IMR-90 (cell line): ENCODE results near the gene SLC25A26. TPM values are rescaled to one million over a fixed set of nuclear protein-coding genes. Genes with fewer than 3 reads are reported as not detected.

Experiments used
- ATAC-seq: fragments of 200-7000 bp; cut with Tn5 transposase; 2 replicates; pipeline ENCODE4 v1.9.1; 2020; ENCODE audit warnings: low read depth, mild to moderate bottlenecking, moderate library complexity
- BruUV-seq: library from RNA; stranded (reverse); fragments of 400-500 nt; replicated peaks from 2 replicates; lab custom pipeline; 2021; lab: Mats Ljungman, UMichigan
- CTCF ChIA-PET: fragments of 300-600 bp; formaldehyde crosslinking; extraction: SDS; loops from one replicate; lab custom pipeline; 2021; ENCODE audit warnings: antibody characterized with exemption; lab: Yijun Ruan, JAX
- POLR2A ChIA-PET: fragments of 300-600 bp; sonication (Branson Sonifier 250); formaldehyde crosslinking; loops from one replicate; lab custom pipeline; 2022; ENCODE audit warnings: antibody characterized with exemption; ENCODE audit not compliant: unreplicated experiment; lab: Charles Lee
- DNase-seq: peaks from one replicate; pipeline ENCODE4 v3.0.0; 2013
- H2AFZ ChIP-seq: replicated peaks from 2 replicates; pipeline ENCODE3; 2013; ENCODE audit warnings: low read length, mild to moderate bottlenecking; ENCODE audit not compliant: poor library complexity
- H2AK5ac ChIP-seq: 2 replicates; pipeline ENCODE4 v1.6.1; 2013; ENCODE audit warnings: low read depth, low read length, inconsistent platforms
- H2AK9ac ChIP-seq: replicated peaks from 2 replicates; pipeline ENCODE3; 2013; ENCODE audit warnings: mild to moderate bottlenecking, low read depth, low read length, moderate library complexity; ENCODE audit not compliant: poor library complexity
- H2BK120ac ChIP-seq: 2 replicates; pipeline ENCODE4 v1.6.1; 2013; ENCODE audit warnings: low read depth, low read length, inconsistent platforms
- H2BK15ac ChIP-seq: 3 replicates; pipeline ENCODE4 v1.6.1; 2013; ENCODE audit warnings: low read depth, low read length, inconsistent platforms
- H2BK20ac ChIP-seq: 2 replicates; pipeline ENCODE4 v1.6.1; 2013; ENCODE audit warnings: low read depth, mild to moderate bottlenecking, inconsistent platforms, low read length, moderate library complexity
- H2BK5ac ChIP-seq: 2 replicates; pipeline ENCODE4 v1.6.1; 2013; ENCODE audit warnings: mild to moderate bottlenecking, low read depth, low read length, inconsistent platforms; ENCODE audit not compliant: poor library complexity, severe bottlenecking
- H3K14ac ChIP-seq: replicated peaks from 2 replicates; pipeline ENCODE4 v1.6.1; 2013; ENCODE audit warnings: low read depth, low read length, inconsistent platforms
- H3K18ac ChIP-seq: 2 replicates; pipeline ENCODE4 v1.6.1; 2013; ENCODE audit warnings: low read depth, low read length, control low read depth
- H3K23ac ChIP-seq: 2 replicates; pipeline ENCODE4 v1.6.1; 2013; ENCODE audit warnings: low read depth, low read length, inconsistent platforms
- H3K27ac ChIP-seq: 2 replicates; pipeline ENCODE4 v1.5.1; 2013; ENCODE audit warnings: mild to moderate bottlenecking, control low read depth, low read length; ENCODE audit not compliant: insufficient read depth
- H3K27me3 ChIP-seq: 2 replicates; pipeline ENCODE4 v1.6.1; 2013; ENCODE audit warnings: low read length; ENCODE audit not compliant: control insufficient read depth, insufficient read depth
- H3K36me3 ChIP-seq: 2 replicates; pipeline ENCODE4 v1.6.1; 2013; ENCODE audit warnings: low read length, mixed read lengths; ENCODE audit not compliant: control insufficient read depth, insufficient read depth
- H3K4ac ChIP-seq: 2 replicates; pipeline ENCODE4 v1.6.1; 2013; ENCODE audit warnings: low read depth, low read length, inconsistent platforms
- H3K4me1 ChIP-seq: 2 replicates; pipeline ENCODE4 v1.6.1; 2013; ENCODE audit warnings: low read length, mixed read lengths; ENCODE audit not compliant: control insufficient read depth, insufficient read depth
- H3K4me2 ChIP-seq: 2 replicates; pipeline ENCODE4 v1.6.1; 2013; ENCODE audit warnings: low read depth, mild to moderate bottlenecking, control low read depth, low read length, moderate library complexity
- H3K4me3 ChIP-seq: 2 replicates; pipeline ENCODE4 v1.5.1; 2013; ENCODE audit warnings: low read depth, mild to moderate bottlenecking, control low read depth, low read length, moderate library complexity; ENCODE audit not compliant: insufficient read depth
- H3K56ac ChIP-seq: 2 replicates; pipeline ENCODE4 v1.6.1; 2013; ENCODE audit warnings: low read length, inconsistent platforms; ENCODE audit not compliant: insufficient read depth; ENCODE audit errors: extremely low read depth
- H3K79me1 ChIP-seq, 2 experiments: 2 replicates each; pipeline ENCODE4 v1.6.1; 2013; ENCODE audit warnings: low read length in 2 of 2, inconsistent platforms in 1 of 2, low read depth in 1 of 2
- H3K9ac ChIP-seq: 2 replicates; pipeline ENCODE4 v1.6.1; 2013; ENCODE audit warnings: low read depth, low read length, control low read depth
- H3K9me1 ChIP-seq: 2 replicates; pipeline ENCODE4 v1.6.1; 2013; ENCODE audit warnings: low read length, inconsistent platforms; ENCODE audit not compliant: insufficient read depth
- H3K9me3 ChIP-seq: 2 replicates; pipeline ENCODE4 v1.6.1; 2013; ENCODE audit warnings: low read length; ENCODE audit not compliant: control insufficient read depth, insufficient read depth
- H4K20me1 ChIP-seq: 2 replicates; pipeline ENCODE4 v1.6.1; 2013; ENCODE audit warnings: low read length, inconsistent platforms; ENCODE audit not compliant: insufficient read depth
- H4K5ac ChIP-seq: 2 replicates; pipeline ENCODE4 v1.6.1; 2013; ENCODE audit warnings: mild to moderate bottlenecking, low read depth, low read length, control low read depth
- H4K8ac ChIP-seq, 2 experiments: 2 replicates each; pipeline ENCODE4 v1.6.1; 2013; ENCODE audit warnings: low read depth in 2 of 2, low read length in 2 of 2, control low read depth in 1 of 2, inconsistent platforms in 1 of 2
- H4K91ac ChIP-seq: 2 replicates; pipeline ENCODE4 v1.6.1; 2013; ENCODE audit warnings: low read depth, low read length, inconsistent platforms; ENCODE audit not compliant: insufficient read depth
- BHLHE40 ChIP-seq: fragments of 150-350 bp; IDR thresholded peaks from 2 replicates; pipeline ENCODE4 v1.6.1; 2016; ENCODE audit warnings: mild to moderate bottlenecking, low read depth, low read length
- CEBPB ChIP-seq: IDR thresholded peaks from 2 replicates; pipeline ENCODE4 v1.6.1; 2012; ENCODE audit warnings: low read depth, low read length, improper control_type of control experiment
- CHD1 ChIP-seq: IDR thresholded peaks from 2 replicates; pipeline ENCODE4 v1.6.1; 2012; ENCODE audit warnings: low read depth, low read length, improper control_type of control experiment
- MAZ ChIP-seq: IDR thresholded peaks from 2 replicates; pipeline ENCODE4 v1.6.1; 2012; ENCODE audit warnings: low read depth, mild to moderate bottlenecking, low read length, improper control_type of control experiment, moderate library complexity, borderline replicate concordance
- RAD21 ChIP-seq: IDR thresholded peaks from 2 replicates; pipeline ENCODE4 v1.6.1; 2012; ENCODE audit warnings: low read length, improper control_type of control experiment
- RFX5 ChIP-seq: IDR thresholded peaks from 2 replicates; pipeline ENCODE4 v1.8.0; 2012; ENCODE audit warnings: low read depth, mild to moderate bottlenecking, low read length, moderate library complexity
- WGBS, 2 experiments: methylation state at CpG; one replicate each; pipeline versions ENCODE4 v1.1.5 to v1.1.7; 2013; ENCODE audit warnings: missing lambda C conversion rate in 2 of 2; ENCODE audit not compliant: insufficient read length in 1 of 2; ENCODE audit errors: extremely low coverage in 2 of 2; 5-methylcytosine and 5-hydroxymethylcytosine counted together
- dilution Hi-C: fragments of 300-500 bp; cut with HindIII; formaldehyde crosslinking; loops from one replicate; pipeline ENCODE4 v1.14.3; 2018; ENCODE audit warnings: low sequenced_read_pairs; ENCODE audit not compliant: unreplicated experiment
- in situ Hi-C: fragments of 300-500 bp; cut with MboI; formaldehyde crosslinking; loops from 3 replicates; pipeline ENCODE4 v1.14.3; 2019; ENCODE audit warnings: low sequenced_read_pairs, inconsistent platforms, mixed read lengths
- intact Hi-C: fragments of 100-400 bp; cut with micrococcal nuclease; formaldehyde crosslinking; loops from 2 replicates; pipeline ENCODE4 v1.10.0; 2022
- polyA plus RNA-seq, 3 experiments: library from polyadenylated mRNA; depleted of rRNA; stranded (reverse); fragments of >200 nt; gene quantifications; 2 replicates each; pipeline ENCODE4 v1.2.3, GENCODE V29; 2012; ENCODE audit warnings: low replicate concordance in 1 of 3
- total RNA-seq: library from RNA; depleted of rRNA; stranded (reverse); fragments of >200 nt; gene quantifications from 2 replicates; pipeline ENCODE4 v1.2.3, GENCODE V29; 2012
- TF ChIP-seq, protein P1 (sequence below): fragments of 150-350 bp; IDR thresholded peaks from 2 replicates; pipeline ENCODE4 v1.6.1; 2017; ENCODE audit warnings: mild to moderate bottlenecking, antibody characterized with exemption, low read length, low read depth
- TF ChIP-seq, protein P2 (sequence below): conservative IDR thresholded peaks from 2 replicates; pipeline ENCODE4 v1.5.1; 2012; ENCODE audit warnings: mild to moderate bottlenecking, low read depth, low read length, improper control_type of control experiment
- TF ChIP-seq, protein P3 (sequence below): fragments of 150-350 bp; IDR thresholded peaks from 2 replicates; pipeline ENCODE4 v1.6.1; 2016; ENCODE audit warnings: low read depth, mild to moderate bottlenecking, low read length, moderate library complexity, borderline replicate concordance

The SLC25A26 gene
- total and polyA plus RNA-seq, 2 of the 4 experiments (the other 2 are of a cell fraction): 10.9 to 12.7 TPM

DNA sequence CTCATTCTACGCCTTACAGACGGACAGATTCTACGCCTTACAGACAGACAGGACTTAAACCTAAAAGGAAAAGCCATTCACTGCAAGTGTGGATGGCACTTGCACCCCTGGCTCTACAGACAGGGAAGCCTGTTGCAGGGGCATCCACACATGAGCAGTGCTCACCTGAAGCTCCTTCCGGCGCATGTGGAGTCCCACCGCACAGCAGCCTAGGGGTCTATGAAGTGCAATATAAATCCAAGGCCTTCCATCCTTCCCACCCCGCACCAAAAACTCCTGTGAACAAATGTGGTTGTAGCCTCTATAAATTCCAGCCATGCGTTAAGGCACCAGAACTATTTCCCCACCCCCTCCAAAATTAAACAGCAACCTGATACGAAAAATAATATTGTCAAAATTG lies 158.8 kb downstream of the SLC25A26 start:
- no TSS peak for BruUV-seq

More for the DNA sequence above, 158.8 kb downstream of the SLC25A26 start:
- ChIA-PET POLR2A (no interaction called here), CTCF (no interaction called here)
- DNase-seq: no peak
- intact Hi-C loops: no loop called here
- H3K56ac ChIP-seq: no peak overlapping the region
- ATAC-seq: no peak
- no peak overlapping the region for H3K27ac ChIP-seq
- no peak overlapping the region for H4K5ac ChIP-seq
- 0 out of 2 replicates have a peak, but pooled peaks cover 2% of the 10 kb centered on the region for H3K9me1 ChIP-seq
- 100% methylated on average over 2 of the region's 9 CpGs; no CpG with 5 or more reads in 1 of the 2 experiments for WGBS, 2 experiments
- H3K9ac ChIP-seq: no peak overlapping the region
- H3K27me3 ChIP-seq: no peaks in the 10 kb centered on the region
- no peak overlapping the region for H2BK15ac ChIP-seq
- no peak overlapping the region for H2AK5ac ChIP-seq
- no peak overlapping the region for H3K4ac ChIP-seq
- no peak overlapping the region for H2BK120ac ChIP-seq
- no peak overlapping the region for H4K91ac ChIP-seq
- H4K20me1 ChIP-seq: no peaks in the 10 kb centered on the region
- H3K23ac ChIP-seq: no peak overlapping the region
- H3K79me1 ChIP-seq: no peaks in the 10 kb centered on the region
- H3K4me3 ChIP-seq: no peak overlapping the region
- H2BK5ac ChIP-seq: no peak overlapping the region
- TF ChIP-seq RAD21 (no peak), BHLHE40 (no peak), CEBPB (no peak), CHD1 (no peak), MAZ (no peak), RFX5 (no peak)
- TF ChIP-seq, protein P1, sequence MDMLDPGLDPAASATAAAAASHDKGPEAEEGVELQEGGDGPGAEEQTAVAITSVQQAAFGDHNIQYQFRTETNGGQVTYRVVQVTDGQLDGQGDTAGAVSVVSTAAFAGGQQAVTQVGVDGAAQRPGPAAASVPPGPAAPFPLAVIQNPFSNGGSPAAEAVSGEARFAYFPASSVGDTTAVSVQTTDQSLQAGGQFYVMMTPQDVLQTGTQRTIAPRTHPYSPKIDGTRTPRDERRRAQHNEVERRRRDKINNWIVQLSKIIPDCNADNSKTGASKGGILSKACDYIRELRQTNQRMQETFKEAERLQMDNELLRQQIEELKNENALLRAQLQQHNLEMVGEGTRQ: no peak
- TF ChIP-seq, protein P2, sequence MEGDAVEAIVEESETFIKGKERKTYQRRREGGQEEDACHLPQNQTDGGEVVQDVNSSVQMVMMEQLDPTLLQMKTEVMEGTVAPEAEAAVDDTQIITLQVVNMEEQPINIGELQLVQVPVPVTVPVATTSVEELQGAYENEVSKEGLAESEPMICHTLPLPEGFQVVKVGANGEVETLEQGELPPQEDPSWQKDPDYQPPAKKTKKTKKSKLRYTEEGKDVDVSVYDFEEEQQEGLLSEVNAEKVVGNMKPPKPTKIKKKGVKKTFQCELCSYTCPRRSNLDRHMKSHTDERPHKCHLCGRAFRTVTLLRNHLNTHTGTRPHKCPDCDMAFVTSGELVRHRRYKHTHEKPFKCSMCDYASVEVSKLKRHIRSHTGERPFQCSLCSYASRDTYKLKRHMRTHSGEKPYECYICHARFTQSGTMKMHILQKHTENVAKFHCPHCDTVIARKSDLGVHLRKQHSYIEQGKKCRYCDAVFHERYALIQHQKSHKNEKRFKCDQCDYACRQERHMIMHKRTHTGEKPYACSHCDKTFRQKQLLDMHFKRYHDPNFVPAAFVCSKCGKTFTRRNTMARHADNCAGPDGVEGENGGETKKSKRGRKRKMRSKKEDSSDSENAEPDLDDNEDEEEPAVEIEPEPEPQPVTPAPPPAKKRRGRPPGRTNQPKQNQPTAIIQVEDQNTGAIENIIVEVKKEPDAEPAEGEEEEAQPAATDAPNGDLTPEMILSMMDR: no peak
- TF ChIP-seq, protein P3, sequence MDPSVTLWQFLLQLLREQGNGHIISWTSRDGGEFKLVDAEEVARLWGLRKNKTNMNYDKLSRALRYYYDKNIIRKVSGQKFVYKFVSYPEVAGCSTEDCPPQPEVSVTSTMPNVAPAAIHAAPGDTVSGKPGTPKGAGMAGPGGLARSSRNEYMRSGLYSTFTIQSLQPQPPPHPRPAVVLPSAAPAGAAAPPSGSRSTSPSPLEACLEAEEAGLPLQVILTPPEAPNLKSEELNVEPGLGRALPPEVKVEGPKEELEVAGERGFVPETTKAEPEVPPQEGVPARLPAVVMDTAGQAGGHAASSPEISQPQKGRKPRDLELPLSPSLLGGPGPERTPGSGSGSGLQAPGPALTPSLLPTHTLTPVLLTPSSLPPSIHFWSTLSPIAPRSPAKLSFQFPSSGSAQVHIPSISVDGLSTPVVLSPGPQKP: no peak
- no peak overlapping the region for H4K8ac ChIP-seq
- no peak overlapping the region for H3K18ac ChIP-seq
- no peak overlapping the region for H2AFZ ChIP-seq
- in situ Hi-C loops: no loop called here
- H3K4me2 ChIP-seq: no peak overlapping the region
- H3K14ac ChIP-seq: no peak overlapping the region
- peaks cover 65% of the 10 kb centered on the region for H3K36me3 ChIP-seq
- peaks cover 3% of the 10 kb centered on the region for H3K4me1 ChIP-seq
- H2BK20ac ChIP-seq: no peak overlapping the region
- H3K9me3 ChIP-seq: no peaks in the 10 kb centered on the region
- H2AK9ac ChIP-seq: no peak overlapping the region
- dilution Hi-C loops: no loop called here
